SK-N-SH (cell line): Measurements from ENCODE around the gene AP2A1.

Experiments
- CHD2 ChIP-seq: fragments of 150-350 bp; IDR thresholded peaks from 2 replicates; pipeline ENCODE4 v1.6.1; 2018; ENCODE audit warnings: low read length; ENCODE audit not compliant: partially characterized antibody
- EP300 ChIP-seq, 2 experiments: IDR thresholded peaks; 2 replicates each; pipeline versions ENCODE4 v1.4.0 to v1.6.1; 2012; ENCODE audit warnings: borderline replicate concordance in 1 of 2, low read depth in 1 of 2, low read length in 1 of 2
- POLR2AphosphoS5 ChIP-seq: IDR thresholded peaks from 2 replicates; pipeline ENCODE4 v1.6.1; 2012; ENCODE audit warnings: low read depth, low read length
- RAD21 ChIP-seq: IDR thresholded peaks from 2 replicates; pipeline ENCODE4 v1.6.1; 2012; ENCODE audit warnings: mild to moderate bottlenecking, low read length
- TEAD4 ChIP-seq: IDR thresholded peaks from 2 replicates; pipeline ENCODE4 v1.4.0; 2012; ENCODE audit warnings: mild to moderate bottlenecking, borderline replicate concordance; ENCODE audit not compliant: insufficient read depth
- YY1 ChIP-seq: IDR thresholded peaks from 2 replicates; pipeline ENCODE4 v1.4.0; 2012; ENCODE audit warnings: low read depth, mild to moderate bottlenecking
- TF ChIP-seq, protein P1 (sequence below): IDR thresholded peaks from 2 replicates; pipeline ENCODE4 v1.6.1; 2012; ENCODE audit warnings: mild to moderate bottlenecking, low read depth, low read length, moderate library complexity
- TF ChIP-seq, protein P2 (sequence below): fragments of 200-600 bp; sonication (generic); IDR thresholded peaks from 2 replicates; pipeline ENCODE4 v1.6.1; 2017; ENCODE audit warnings: antibody characterized with exemption, mild to moderate bottlenecking, moderate library complexity
- TF ChIP-seq, protein P3 (sequence below): IDR thresholded peaks from 2 replicates; pipeline ENCODE4 v1.4.0; 2012; ENCODE audit warnings: low read depth
- TF ChIP-seq, protein P4 (sequence below): IDR thresholded peaks from 2 replicates; pipeline ENCODE4 v1.4.0; 2012; ENCODE audit warnings: low read depth, borderline replicate concordance

DNA sequence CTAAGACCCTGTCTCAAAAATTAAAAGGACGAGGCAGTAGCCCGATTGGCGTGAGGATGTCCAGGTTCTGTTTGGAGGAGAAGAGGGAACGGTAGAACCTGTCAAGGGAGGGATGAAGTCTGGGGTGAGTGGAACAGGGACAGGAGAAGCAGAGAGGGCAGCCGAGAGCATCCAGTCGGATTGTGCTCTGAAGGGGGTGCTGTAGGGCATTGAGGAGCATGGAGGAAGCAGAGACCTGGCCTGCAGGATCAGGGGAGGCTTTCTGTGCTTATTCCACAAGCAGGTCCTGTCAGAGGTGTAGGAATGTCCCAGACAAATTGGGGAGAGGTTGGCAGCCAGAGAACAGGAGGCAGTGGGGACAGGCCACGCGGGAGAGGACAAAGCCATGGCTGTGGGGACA lies 14.1 kb downstream of the AP2A1 start:
- TF ChIP-seq, protein P1, sequence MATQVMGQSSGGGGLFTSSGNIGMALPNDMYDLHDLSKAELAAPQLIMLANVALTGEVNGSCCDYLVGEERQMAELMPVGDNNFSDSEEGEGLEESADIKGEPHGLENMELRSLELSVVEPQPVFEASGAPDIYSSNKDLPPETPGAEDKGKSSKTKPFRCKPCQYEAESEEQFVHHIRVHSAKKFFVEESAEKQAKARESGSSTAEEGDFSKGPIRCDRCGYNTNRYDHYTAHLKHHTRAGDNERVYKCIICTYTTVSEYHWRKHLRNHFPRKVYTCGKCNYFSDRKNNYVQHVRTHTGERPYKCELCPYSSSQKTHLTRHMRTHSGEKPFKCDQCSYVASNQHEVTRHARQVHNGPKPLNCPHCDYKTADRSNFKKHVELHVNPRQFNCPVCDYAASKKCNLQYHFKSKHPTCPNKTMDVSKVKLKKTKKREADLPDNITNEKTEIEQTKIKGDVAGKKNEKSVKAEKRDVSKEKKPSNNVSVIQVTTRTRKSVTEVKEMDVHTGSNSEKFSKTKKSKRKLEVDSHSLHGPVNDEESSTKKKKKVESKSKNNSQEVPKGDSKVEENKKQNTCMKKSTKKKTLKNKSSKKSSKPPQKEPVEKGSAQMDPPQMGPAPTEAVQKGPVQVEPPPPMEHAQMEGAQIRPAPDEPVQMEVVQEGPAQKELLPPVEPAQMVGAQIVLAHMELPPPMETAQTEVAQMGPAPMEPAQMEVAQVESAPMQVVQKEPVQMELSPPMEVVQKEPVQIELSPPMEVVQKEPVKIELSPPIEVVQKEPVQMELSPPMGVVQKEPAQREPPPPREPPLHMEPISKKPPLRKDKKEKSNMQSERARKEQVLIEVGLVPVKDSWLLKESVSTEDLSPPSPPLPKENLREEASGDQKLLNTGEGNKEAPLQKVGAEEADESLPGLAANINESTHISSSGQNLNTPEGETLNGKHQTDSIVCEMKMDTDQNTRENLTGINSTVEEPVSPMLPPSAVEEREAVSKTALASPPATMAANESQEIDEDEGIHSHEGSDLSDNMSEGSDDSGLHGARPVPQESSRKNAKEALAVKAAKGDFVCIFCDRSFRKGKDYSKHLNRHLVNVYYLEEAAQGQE, result no peak
- TF ChIP-seq, protein P2, sequence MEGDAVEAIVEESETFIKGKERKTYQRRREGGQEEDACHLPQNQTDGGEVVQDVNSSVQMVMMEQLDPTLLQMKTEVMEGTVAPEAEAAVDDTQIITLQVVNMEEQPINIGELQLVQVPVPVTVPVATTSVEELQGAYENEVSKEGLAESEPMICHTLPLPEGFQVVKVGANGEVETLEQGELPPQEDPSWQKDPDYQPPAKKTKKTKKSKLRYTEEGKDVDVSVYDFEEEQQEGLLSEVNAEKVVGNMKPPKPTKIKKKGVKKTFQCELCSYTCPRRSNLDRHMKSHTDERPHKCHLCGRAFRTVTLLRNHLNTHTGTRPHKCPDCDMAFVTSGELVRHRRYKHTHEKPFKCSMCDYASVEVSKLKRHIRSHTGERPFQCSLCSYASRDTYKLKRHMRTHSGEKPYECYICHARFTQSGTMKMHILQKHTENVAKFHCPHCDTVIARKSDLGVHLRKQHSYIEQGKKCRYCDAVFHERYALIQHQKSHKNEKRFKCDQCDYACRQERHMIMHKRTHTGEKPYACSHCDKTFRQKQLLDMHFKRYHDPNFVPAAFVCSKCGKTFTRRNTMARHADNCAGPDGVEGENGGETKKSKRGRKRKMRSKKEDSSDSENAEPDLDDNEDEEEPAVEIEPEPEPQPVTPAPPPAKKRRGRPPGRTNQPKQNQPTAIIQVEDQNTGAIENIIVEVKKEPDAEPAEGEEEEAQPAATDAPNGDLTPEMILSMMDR, result no peak
- TF ChIP-seq POLR2AphosphoS5 (no peak), TEAD4 (no peak), EP300 (IDR thresholded peaks at IDR 0.05; ENCODE audit: borderline replicate concordance in 1 of 2, low read depth in 1 of 2, low read length in 1 of 2) (no peak), RAD21 (no peak), YY1 (no peak), CHD2 (no peak)
- TF ChIP-seq, protein P3, sequence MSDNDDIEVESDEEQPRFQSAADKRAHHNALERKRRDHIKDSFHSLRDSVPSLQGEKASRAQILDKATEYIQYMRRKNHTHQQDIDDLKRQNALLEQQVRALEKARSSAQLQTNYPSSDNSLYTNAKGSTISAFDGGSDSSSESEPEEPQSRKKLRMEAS, result no peak
- TF ChIP-seq, protein P4, sequence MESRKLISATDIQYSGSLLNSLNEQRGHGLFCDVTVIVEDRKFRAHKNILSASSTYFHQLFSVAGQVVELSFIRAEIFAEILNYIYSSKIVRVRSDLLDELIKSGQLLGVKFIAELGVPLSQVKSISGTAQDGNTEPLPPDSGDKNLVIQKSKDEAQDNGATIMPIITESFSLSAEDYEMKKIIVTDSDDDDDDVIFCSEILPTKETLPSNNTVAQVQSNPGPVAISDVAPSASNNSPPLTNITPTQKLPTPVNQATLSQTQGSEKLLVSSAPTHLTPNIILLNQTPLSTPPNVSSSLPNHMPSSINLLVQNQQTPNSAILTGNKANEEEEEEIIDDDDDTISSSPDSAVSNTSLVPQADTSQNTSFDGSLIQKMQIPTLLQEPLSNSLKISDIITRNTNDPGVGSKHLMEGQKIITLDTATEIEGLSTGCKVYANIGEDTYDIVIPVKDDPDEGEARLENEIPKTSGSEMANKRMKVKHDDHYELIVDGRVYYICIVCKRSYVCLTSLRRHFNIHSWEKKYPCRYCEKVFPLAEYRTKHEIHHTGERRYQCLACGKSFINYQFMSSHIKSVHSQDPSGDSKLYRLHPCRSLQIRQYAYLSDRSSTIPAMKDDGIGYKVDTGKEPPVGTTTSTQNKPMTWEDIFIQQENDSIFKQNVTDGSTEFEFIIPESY, result no peak
